ENCODE data around the gene C1orf174.

GRCh38 chr1:3871451-3871805, 28.6 kb downstream of the C1orf174 start:
- TF ChIP-seq TAF1 (IDR thresholded peaks at IDR 0.05; ENCODE audit: low read depth) = no peak
- no peak for TF ChIP-seq NFIC (IDR thresholded peaks at IDR 0.05)
